Skeletal muscle cell (primary cell): Measurements from ENCODE around the gene PDE4B.

Source experiments
- DNase-seq: peaks from one replicate; pipeline ENCODE4 v3.0.0-alpha.2; 2010; ENCODE audit warnings: low read depth
- H3K4me3 ChIP-seq: 2 replicates; pipeline ENCODE4 v1.5.1; 2011; ENCODE audit warnings: low read depth, mild to moderate bottlenecking, control low read depth, low read length, moderate library complexity

Gene PDE4B

GRCh38 chr1:65792669-65793358, at the start of gene PDE4B:
TSS of gene PDE4B (plus strand) at chr1:65792895.
- no peak for DNase-seq
- H3K4me3 ChIP-seq, result peak within 1 kb of the TSS; percentile 54

- no peak for DNase-seq
- no peak overlapping the region for H3K4me3 ChIP-seq
Measured at GRCh38 chr1:65744731-65745130, 48.0 kb upstream of the PDE4B start.

DNA sequence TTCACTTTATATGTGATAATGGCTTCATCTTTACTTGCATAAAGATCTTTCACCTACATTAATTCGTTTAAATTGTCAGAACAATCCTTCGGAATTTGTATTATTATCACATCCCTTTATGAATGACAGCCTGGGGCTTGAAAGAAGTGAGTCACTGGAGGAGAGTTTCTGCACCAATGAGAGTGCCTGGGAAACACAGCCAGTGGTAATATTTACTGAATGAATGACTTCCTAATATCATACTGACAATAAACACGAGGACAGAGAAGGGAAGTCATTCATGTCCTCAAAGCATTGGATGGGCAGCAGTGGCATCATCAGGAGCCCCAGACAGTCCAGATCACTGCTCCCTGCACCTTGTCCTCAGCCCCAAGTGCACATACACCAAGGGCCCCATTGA, 40.7 kb upstream of the PDE4B start:
- no peak for DNase-seq
- no peak overlapping the region for H3K4me3 ChIP-seq

DNA sequence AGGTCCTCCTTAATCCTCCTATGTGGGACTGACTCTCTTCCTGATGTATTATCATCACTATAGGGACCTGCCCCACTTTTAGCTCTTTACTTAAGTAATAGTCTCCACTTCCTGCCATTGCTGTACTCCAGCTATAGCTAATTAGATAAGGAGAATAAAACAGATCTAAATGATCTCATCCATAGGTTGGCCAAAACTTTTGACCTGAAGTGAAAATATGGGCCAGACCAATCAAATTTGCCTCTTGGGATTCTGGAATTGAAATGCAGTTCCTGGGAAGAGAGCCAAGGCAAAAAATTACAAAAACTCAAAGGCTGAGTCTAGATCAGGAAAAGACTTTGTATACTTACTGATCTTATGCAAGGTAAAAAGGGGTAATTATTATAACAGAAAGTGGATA, 36.1 kb upstream of the PDE4B start:
- DNase-seq, result peak; percentile 30
- no peak overlapping the region for H3K4me3 ChIP-seq

DNA sequence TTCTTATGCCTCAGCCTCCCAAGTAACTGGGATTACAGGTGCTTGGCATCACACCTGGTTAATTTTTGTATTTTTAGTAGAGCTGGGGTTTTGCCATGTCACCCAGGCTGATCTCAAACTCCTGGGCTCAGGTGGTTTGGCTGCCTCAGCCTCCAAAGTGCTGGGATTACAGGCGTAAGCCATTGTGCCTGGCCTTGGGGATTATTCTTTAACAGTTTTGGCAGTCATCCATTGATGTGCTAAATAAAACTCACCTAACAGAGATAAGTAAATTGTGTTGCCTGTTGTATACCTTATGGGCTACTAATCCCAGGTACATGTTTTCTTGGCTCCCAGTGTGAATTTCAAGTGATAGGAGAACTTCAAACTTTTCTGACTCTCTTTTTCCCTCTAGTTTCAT, 35.2 kb upstream of the PDE4B start:
- no peak overlapping the region for H3K4me3 ChIP-seq
- no peak for DNase-seq

GRCh38 chr1:65758128-65758527, 34.6 kb upstream of the PDE4B start:
- no peak for DNase-seq

DNA sequence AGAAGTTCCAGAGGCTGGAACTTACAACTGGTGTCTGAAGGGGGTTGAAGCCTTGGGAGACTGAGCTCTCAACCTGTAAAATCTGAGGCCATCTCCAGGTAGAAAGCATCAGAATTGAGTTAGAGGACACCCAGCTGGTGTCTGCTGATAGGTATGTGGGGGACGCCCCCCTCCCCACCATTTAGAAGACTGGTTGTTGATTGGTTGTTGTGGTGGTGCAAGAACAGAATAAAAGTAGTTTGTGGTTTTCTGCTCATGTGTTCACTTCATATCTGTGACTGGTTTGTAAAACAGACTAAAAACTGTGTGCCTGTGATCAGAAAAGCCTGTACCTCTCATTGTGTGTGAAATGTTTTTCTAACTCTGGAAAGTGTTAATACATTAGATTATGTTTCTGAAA, 33.2 kb upstream of the PDE4B start:
- no peak for DNase-seq
- H3K4me3 ChIP-seq, result no peak overlapping the region

More at GRCh38 chr1:65758128-65758527, 34.6 kb upstream of the PDE4B start:
- H3K4me3 ChIP-seq, result no peak overlapping the region

- H3K4me3 ChIP-seq, result no peak overlapping the region
- DNase-seq, result no peak
Measured at GRCh38 chr1:65762081-65762862, 30.4 kb upstream of the PDE4B start.

- no peak overlapping the region for H3K4me3 ChIP-seq
- DNase-seq, result no peak
Measured at GRCh38 chr1:65764052-65764451, 28.6 kb upstream of the PDE4B start.

GRCh38 chr1:65765631-65766030, 27.1 kb upstream of the PDE4B start:
- DNase-seq, result no peak
- H3K4me3 ChIP-seq, result no peak overlapping the region

- no peak for DNase-seq
- no peak overlapping the region for H3K4me3 ChIP-seq
Measured at GRCh38 chr1:65769636-65770035, 23.1 kb upstream of the PDE4B start.

DNA sequence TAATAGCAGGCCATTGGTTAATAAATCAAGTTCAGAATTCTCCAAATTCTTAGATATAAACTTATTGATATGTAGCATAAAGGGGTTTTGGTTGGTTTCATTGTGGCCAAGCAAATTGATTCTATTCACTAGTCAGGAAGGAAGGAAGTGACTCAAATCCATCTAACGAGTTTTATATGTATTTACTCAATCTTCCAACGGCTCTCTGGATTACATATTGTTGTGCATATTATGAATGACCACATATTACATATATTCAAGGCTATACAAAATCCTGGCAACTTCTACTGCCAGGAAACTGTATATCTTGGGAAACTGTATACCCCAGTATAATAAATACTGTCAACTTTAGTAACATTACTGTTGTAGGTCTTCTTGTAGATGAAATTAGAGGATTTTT, 20.1 kb upstream of the PDE4B start:
- DNase-seq, result no peak
- no peak overlapping the region for H3K4me3 ChIP-seq

DNA sequence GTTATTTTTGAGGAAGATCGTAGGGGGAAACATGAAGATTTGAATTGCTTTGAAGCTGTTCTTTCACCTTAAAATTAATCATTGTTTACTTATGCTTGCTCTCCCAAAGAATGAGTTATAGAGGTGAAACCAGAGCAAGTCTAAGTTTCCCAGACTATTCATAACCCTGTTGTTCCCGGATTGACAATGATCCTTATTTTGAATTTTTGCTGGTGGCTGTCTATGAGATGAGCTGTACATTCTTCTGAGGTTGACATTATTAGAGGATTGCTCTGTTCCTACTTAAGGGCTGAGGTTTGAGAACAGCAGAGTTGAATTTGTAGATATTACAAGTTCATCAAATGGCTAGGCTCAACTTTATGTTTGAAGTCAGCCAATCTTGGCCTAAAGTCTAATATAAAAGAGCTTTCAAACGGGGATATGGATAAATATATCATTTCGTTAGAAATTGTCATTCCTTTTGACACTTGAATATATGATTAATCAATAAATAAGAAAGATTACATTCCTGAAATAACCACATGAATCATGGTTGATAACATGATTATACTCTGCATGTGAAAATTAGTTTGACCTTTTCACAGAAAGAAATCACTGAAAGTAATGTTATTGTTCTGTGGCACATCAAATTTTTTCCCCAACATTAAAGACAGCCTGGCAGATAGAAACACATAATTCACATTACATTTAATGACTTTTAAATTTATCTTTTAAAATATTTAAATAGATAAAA, 19.1 kb upstream of the PDE4B start:
- no peak for DNase-seq

DNA sequence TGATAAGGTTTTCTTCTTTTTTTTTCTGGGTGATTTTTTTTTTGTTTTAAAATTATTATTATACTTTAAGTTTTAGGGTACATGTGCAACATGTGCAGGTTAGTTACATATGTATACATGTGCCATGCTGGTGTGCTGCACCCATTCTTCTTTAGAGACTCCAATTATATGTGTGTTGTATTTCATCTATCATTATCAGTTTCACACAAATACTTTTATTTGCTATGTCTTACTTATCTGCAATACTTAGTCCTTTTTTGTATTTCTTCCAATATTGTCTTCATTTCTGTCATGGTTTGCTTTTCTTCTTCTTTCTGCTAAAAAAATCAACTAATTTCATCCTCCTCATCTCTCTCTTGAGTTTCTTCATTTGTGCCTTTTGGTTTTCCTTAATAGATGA, 3.9 kb upstream of the PDE4B start:
- DNase-seq, result no peak
- H3K4me3 ChIP-seq, result no peak overlapping the region

More for the DNA sequence above, 19.1 kb upstream of the PDE4B start:
- no peak overlapping the region for H3K4me3 ChIP-seq

GRCh38 chr1:65791396-65791795, 1.3 kb upstream of the PDE4B start:
- H3K4me3 ChIP-seq, result no peak overlapping the region
- DNase-seq, result no peak

DNA sequence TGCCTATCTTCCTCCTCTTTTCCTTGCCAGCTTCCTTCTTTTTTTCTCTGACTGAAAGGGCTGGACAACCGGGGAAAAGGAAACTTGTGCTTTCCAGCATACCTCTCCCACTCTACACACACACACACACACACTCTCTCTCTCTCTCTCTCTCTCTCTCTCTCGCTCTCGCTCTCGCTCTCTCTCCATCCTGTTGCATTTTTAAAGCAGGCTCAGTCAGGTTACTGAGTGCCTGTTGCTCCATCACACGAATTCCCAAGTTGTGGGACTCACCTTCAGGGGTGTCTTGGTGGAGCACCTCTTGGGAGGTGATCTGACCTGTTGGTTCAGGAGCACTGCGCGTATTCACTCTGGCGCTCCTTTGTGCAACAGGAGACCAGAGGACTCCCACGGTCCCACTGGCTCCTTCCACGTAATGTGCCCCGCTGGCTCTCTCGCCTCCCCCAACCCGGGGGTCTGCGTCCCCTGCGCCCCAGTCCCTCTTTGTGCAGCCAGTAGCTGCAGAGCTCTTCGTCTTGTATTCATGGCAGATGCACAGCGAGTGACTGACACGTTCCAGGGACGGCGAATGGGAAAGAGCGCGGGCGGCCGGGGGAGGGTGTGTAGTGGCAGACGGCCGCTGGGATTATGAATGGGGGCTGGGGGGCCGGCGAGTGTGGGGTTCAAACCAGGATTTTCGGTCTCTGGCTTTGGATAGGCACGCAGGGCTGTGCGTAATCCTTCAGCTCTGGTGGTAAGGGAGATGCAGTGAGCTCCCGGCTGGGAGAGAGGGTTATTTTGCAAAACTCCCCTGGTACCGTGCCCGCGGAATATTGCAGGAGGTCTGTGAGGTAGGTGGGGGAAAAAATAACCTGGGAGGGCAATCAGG, 660 bp upstream of the PDE4B start:
- no peak for DNase-seq
- H3K4me3 ChIP-seq, result peak overlapping the region; percentile 54

DNA sequence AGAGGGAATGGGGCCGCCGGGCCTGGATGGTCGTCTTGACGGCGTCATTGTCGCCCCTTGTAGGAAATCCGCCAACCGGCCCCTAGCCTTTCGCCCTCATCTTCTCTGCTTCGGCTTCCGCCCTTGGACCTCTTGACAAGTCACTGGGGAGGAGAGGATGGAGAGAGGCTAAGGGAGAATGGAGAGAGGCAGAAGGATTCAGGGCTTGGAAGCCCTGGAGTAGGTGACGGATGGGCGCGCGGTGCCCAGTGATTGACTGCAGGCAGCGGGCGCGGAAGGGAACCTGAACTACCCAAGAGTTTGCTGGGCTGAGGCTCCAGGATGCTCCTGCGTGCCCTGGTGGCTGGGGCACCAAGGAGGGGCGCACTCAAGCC, 651 bp downstream of the PDE4B start:
- peak overlapping the region; percentile 54 for H3K4me3 ChIP-seq

DNA sequence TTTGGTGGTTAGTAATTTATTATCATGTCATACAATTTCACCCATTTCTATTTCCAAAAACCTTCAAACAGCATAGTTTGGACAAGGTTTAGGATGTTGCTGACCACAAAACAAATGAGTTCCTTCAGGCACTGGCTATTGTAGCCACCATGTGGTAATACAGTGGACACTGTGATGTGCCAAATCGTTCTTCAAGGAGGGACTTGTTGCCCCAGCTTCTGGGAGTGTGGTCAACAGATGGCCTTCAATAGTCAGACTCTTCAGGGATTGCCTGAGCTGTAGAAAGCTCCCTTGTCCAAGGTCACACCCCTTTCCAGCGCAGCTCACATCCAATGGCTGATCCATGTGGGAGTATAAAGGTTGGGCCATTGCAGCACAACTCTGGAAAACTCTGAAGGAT, 2.6 kb downstream of the PDE4B start:
- no peak for DNase-seq
- no peak overlapping the region for H3K4me3 ChIP-seq

More for the DNA sequence above, 651 bp downstream of the PDE4B start:
- DNase-seq, result no peak

GRCh38 chr1:65799601-65800000, 6.9 kb downstream of the PDE4B start:
- H3K4me3 ChIP-seq, result no peak overlapping the region
- DNase-seq, result no peak

- no peak for DNase-seq
- no peak overlapping the region for H3K4me3 ChIP-seq
Measured at GRCh38 chr1:65804584-65804983, 11.9 kb downstream of the PDE4B start.
